ENCODE results near the gene MAP4K4.

MAP4K4 gene

DNA sequence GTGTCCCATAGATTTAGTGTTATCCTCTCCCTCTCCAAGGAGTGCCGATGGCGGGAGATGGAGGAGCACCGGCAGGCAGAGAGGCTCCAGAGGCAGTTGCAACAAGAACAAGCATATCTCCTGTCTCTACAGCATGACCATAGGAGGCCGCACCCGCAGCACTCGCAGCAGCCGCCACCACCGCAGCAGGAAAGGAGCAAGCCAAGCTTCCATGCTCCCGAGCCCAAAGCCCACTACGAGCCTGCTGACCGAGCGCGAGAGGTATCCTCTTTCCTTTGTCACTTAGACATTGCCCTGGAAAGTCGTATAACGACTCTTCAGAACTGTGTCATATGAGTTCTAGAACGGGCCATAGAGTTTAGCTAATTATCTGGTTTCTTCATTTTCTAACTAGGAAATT lies 162.1 kb downstream of the MAP4K4 start:
- H3K36me3 ChIP-seq (ENCODE audit: control insufficient read depth, insufficient read depth, low read length) = no peaks in the 10 kb centered on the region
- H2BK5ac ChIP-seq (ENCODE audit: low read length) = no peak overlapping the region
- H3K9ac ChIP-seq (ENCODE audit: low read length) = no peak overlapping the region
- H3K18ac ChIP-seq (ENCODE audit: low read length) = no peak overlapping the region
- no peak overlapping the region for H3K4me3 ChIP-seq (ENCODE audit: low read length)
- H2BK120ac ChIP-seq (ENCODE audit: low read depth, low read length) = no peak overlapping the region
- no peak overlapping the region for H3K27ac ChIP-seq (ENCODE audit: low read depth, low read length)
- H3K4ac ChIP-seq (ENCODE audit: low read depth, low read length) = no peak overlapping the region
- H3K79me2 ChIP-seq (ENCODE audit: control insufficient read depth, insufficient read depth, low read length) = no peaks in the 10 kb centered on the region
- H3K79me1 ChIP-seq (ENCODE audit: low read length) = no peaks in the 10 kb centered on the region
- no peak overlapping the region for H3K56ac ChIP-seq (ENCODE audit: low read length)
- WGBS (ENCODE audit: extremely low coverage, insufficient coverage, low lambda C conversion rate) = no CpG with 5 or more reads among the region's 16 CpGs
- H3K23ac ChIP-seq (ENCODE audit: low read length) = no peak overlapping the region
- no peak for DNase-seq
- H2BK15ac ChIP-seq (replicated peaks; ENCODE audit: low read depth) = no peak overlapping the region
- H3K4me2 ChIP-seq (ENCODE audit: low read length) = no peak overlapping the region
- H4K8ac ChIP-seq (ENCODE audit: low read depth, low read length) = no peak overlapping the region
- no peaks in the 10 kb centered on the region for H3K4me1 ChIP-seq (ENCODE audit: control insufficient read depth, low read depth, low read length)
- H4K5ac ChIP-seq (ENCODE audit: low read length) = no peak overlapping the region
- H2AK5ac ChIP-seq (ENCODE audit: low read length) = no peak overlapping the region
- no peaks in the 10 kb centered on the region for H3K27me3 ChIP-seq (ENCODE audit: insufficient read depth, low read length, poor library complexity)

DNA sequence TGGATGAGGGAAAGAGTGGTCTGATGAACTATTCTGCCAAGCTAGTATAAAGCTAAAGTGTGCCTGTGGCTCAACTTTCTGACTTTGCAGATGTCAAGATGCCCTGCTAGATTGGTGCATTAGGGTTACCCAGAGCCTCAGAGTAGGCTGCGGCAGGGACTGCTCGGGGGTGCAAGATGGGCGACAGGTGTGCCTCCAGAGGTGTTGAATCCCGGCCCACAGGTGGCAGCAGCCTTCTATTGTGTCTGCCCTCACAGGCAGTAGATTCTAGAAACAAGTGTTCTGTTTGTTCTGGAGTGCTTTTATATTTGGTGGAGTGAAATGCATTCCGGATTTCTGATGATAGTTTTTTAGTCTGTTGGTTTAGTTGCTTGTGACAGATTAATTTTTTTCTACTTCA lies 162.7 kb downstream of the MAP4K4 start:
- no peak overlapping the region for H3K18ac ChIP-seq (ENCODE audit: low read length)
- no peaks in the 10 kb centered on the region for H3K4me1 ChIP-seq (ENCODE audit: control insufficient read depth, low read depth, low read length)
- no peak overlapping the region for H2BK120ac ChIP-seq (ENCODE audit: low read depth, low read length)
- H3K4me2 ChIP-seq (ENCODE audit: low read length) = no peak overlapping the region
- H3K27ac ChIP-seq (ENCODE audit: low read depth, low read length) = no peak overlapping the region
- no peak overlapping the region for H2BK15ac ChIP-seq (replicated peaks; ENCODE audit: low read depth)
- no peak overlapping the region for H4K8ac ChIP-seq (ENCODE audit: low read depth, low read length)
- no peak overlapping the region for H3K4ac ChIP-seq (ENCODE audit: low read depth, low read length)
- H3K27me3 ChIP-seq (ENCODE audit: insufficient read depth, low read length, poor library complexity) = no peaks in the 10 kb centered on the region
- no peaks in the 10 kb centered on the region for H3K36me3 ChIP-seq (ENCODE audit: control insufficient read depth, insufficient read depth, low read length)
- H3K79me2 ChIP-seq (ENCODE audit: control insufficient read depth, insufficient read depth, low read length) = no peaks in the 10 kb centered on the region
- no peak overlapping the region for H2BK5ac ChIP-seq (ENCODE audit: low read length)
- no peak overlapping the region for H4K5ac ChIP-seq (ENCODE audit: low read length)
- no peak overlapping the region for H3K23ac ChIP-seq (ENCODE audit: low read length)
- no peak for DNase-seq
- no peaks in the 10 kb centered on the region for H3K79me1 ChIP-seq (ENCODE audit: low read length)
- no peak overlapping the region for H3K9ac ChIP-seq (ENCODE audit: low read length)
- no peak overlapping the region for H3K4me3 ChIP-seq (ENCODE audit: low read length)
- WGBS (ENCODE audit: extremely low coverage, insufficient coverage, low lambda C conversion rate) = no CpG with 5 or more reads among the region's 5 CpGs
- H2AK5ac ChIP-seq (ENCODE audit: low read length) = no peak overlapping the region
- no peak overlapping the region for H3K56ac ChIP-seq (ENCODE audit: low read length)

DNA sequence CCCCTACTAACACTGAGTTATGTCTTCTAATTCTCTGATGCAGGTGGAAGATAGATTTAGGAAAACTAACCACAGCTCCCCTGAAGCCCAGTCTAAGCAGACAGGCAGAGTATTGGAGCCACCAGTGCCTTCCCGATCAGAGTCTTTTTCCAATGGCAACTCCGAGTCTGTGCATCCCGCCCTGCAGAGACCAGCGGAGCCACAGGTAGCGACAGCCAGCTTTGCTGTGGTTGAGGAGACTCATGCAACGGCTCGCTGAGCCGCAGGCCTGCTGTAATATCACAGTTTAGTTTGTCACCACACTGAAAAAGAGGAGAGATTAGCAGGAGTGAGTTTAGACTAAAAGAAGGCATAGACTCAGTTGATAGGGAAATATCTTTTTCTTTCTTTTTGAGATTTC lies 163.3 kb downstream of the MAP4K4 start:
- H3K23ac ChIP-seq (ENCODE audit: low read length) = no peak overlapping the region
- no peaks in the 10 kb centered on the region for H3K27me3 ChIP-seq (ENCODE audit: insufficient read depth, low read length, poor library complexity)
- no peaks in the 10 kb centered on the region for H3K79me1 ChIP-seq (ENCODE audit: low read length)
- no peak overlapping the region for H3K4me2 ChIP-seq (ENCODE audit: low read length)
- no peak overlapping the region for H3K4me3 ChIP-seq (ENCODE audit: low read length)
- no peak overlapping the region for H3K27ac ChIP-seq (ENCODE audit: low read depth, low read length)
- WGBS (ENCODE audit: extremely low coverage, insufficient coverage, low lambda C conversion rate) = no CpG with 5 or more reads among the region's 8 CpGs
- H2AK5ac ChIP-seq (ENCODE audit: low read length) = no peak overlapping the region
- H3K4ac ChIP-seq (ENCODE audit: low read depth, low read length) = no peak overlapping the region
- no peak overlapping the region for H2BK120ac ChIP-seq (ENCODE audit: low read depth, low read length)
- H3K36me3 ChIP-seq (ENCODE audit: control insufficient read depth, insufficient read depth, low read length) = peaks cover 2% of the 10 kb centered on the region
- H3K79me2 ChIP-seq (ENCODE audit: control insufficient read depth, insufficient read depth, low read length) = no peaks in the 10 kb centered on the region
- no peak overlapping the region for H4K5ac ChIP-seq (ENCODE audit: low read length)
- H2BK15ac ChIP-seq (replicated peaks; ENCODE audit: low read depth) = no peak overlapping the region
- H3K18ac ChIP-seq (ENCODE audit: low read length) = no peak overlapping the region
- H3K56ac ChIP-seq (ENCODE audit: low read length) = no peak overlapping the region
- H3K9ac ChIP-seq (ENCODE audit: low read length) = no peak overlapping the region
- no peaks in the 10 kb centered on the region for H3K4me1 ChIP-seq (ENCODE audit: control insufficient read depth, low read depth, low read length)
- no peak overlapping the region for H2BK5ac ChIP-seq (ENCODE audit: low read length)
- no peak for DNase-seq
- no peak overlapping the region for H4K8ac ChIP-seq (ENCODE audit: low read depth, low read length)

DNA sequence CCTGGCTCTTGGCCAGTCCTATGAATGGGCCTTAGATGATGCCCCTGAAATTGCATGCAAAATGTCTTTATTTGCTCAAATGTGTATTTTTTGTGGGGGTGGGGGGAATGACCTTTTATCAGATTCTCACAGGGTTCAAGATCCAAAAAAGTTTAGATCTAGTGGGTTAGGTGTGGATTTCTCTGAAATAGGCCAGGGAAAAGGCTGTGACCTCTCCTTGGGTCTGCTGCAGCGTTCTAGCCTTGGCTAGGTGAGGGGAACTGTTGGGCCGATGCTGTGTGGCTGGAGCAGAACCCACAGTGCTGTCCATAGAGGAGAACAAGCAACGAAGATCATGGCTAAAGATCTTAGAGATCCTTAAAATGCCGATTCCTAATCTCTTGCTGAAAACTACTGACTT lies 163.9 kb downstream of the MAP4K4 start:
- DNase-seq = no peak
- H3K4ac ChIP-seq (ENCODE audit: low read depth, low read length) = no peak overlapping the region
- no peaks in the 10 kb centered on the region for H3K4me1 ChIP-seq (ENCODE audit: control insufficient read depth, low read depth, low read length)
- no peak overlapping the region for H2BK120ac ChIP-seq (ENCODE audit: low read depth, low read length)
- H3K79me1 ChIP-seq (ENCODE audit: low read length) = no peaks in the 10 kb centered on the region
- no peak overlapping the region for H3K4me2 ChIP-seq (ENCODE audit: low read length)
- no peak overlapping the region for H2BK5ac ChIP-seq (ENCODE audit: low read length)
- H4K8ac ChIP-seq (ENCODE audit: low read depth, low read length) = no peak overlapping the region
- no peak overlapping the region for H3K23ac ChIP-seq (ENCODE audit: low read length)
- H2AK5ac ChIP-seq (ENCODE audit: low read length) = no peak overlapping the region
- H2BK15ac ChIP-seq (replicated peaks; ENCODE audit: low read depth) = no peak overlapping the region
- no peak overlapping the region for H3K18ac ChIP-seq (ENCODE audit: low read length)
- H3K79me2 ChIP-seq (ENCODE audit: control insufficient read depth, insufficient read depth, low read length) = no peaks in the 10 kb centered on the region
- H3K27ac ChIP-seq (ENCODE audit: low read depth, low read length) = no peak overlapping the region
- H4K5ac ChIP-seq (ENCODE audit: low read length) = no peak overlapping the region
- WGBS (ENCODE audit: extremely low coverage, insufficient coverage, low lambda C conversion rate) = no CpG with 5 or more reads among the region's 4 CpGs
- no peak overlapping the region for H3K56ac ChIP-seq (ENCODE audit: low read length)
- no peaks in the 10 kb centered on the region for H3K27me3 ChIP-seq (ENCODE audit: insufficient read depth, low read length, poor library complexity)
- H3K9ac ChIP-seq (ENCODE audit: low read length) = no peak overlapping the region
- peaks cover 2% of the 10 kb centered on the region for H3K36me3 ChIP-seq (ENCODE audit: control insufficient read depth, insufficient read depth, low read length)
- H3K4me3 ChIP-seq (ENCODE audit: low read length) = no peak overlapping the region

DNA sequence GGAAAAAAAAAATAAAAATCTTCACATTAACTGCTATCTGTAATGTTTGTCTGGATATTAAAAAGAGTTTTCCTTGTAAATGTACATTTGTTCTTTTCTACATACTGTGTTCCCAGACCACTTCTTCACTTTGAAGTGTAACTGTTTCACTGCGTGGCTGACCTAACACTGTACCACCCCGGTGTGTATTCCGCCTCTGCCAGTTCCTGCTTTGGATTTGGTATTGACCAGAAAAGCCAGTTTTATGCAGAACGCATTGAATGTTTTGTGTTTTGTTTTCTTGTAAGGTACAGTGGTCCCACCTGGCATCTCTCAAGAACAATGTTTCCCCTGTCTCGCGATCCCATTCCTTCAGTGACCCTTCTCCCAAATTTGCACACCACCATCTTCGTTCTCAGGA lies 166.0 kb downstream of the MAP4K4 start:
- H3K27ac ChIP-seq (ENCODE audit: low read depth, low read length) = no peak overlapping the region
- DNase-seq = no peak
- no CpG with 5 or more reads among the region's 7 CpGs for WGBS (ENCODE audit: extremely low coverage, insufficient coverage, low lambda C conversion rate)

DNA sequence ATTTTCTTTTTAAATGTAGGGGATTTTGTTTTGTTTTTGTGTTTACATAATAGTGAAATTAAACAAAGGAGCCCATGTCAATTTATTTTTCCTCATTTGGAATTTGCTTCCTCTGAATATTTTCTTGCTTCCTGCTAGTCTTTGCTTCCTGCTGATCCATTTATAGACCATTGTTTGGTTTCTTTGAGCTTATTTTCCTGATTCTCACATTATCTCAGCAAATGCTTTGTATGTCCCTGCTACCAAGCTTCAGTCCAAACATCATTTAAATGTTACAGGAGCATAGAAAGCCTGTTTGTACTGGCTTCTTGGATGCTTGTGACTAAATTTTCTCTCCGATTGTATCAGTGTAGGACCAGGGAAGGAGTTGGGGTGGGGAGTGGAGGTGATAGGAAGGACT lies 166.9 kb downstream of the MAP4K4 start:
- H3K4me3 ChIP-seq (ENCODE audit: low read length) = no peak overlapping the region
- no peak overlapping the region for H4K5ac ChIP-seq (ENCODE audit: low read length)
- no peak overlapping the region for H3K18ac ChIP-seq (ENCODE audit: low read length)
- no peaks in the 10 kb centered on the region for H3K79me2 ChIP-seq (ENCODE audit: control insufficient read depth, insufficient read depth, low read length)
- H3K79me1 ChIP-seq (ENCODE audit: low read length) = no peaks in the 10 kb centered on the region
- no peak overlapping the region for H2BK15ac ChIP-seq (replicated peaks; ENCODE audit: low read depth)
- no peak overlapping the region for H4K8ac ChIP-seq (ENCODE audit: low read depth, low read length)
- no CpG with 5 or more reads among the region's 1 CpG for WGBS (ENCODE audit: extremely low coverage, insufficient coverage, low lambda C conversion rate)
- H3K56ac ChIP-seq (ENCODE audit: low read length) = no peak overlapping the region
- no peak overlapping the region for H3K9ac ChIP-seq (ENCODE audit: low read length)
- no peak overlapping the region for H2BK120ac ChIP-seq (ENCODE audit: low read depth, low read length)
- H3K4ac ChIP-seq (ENCODE audit: low read depth, low read length) = no peak overlapping the region
- no peak overlapping the region for H2BK5ac ChIP-seq (ENCODE audit: low read length)
- H3K4me1 ChIP-seq (ENCODE audit: control insufficient read depth, low read depth, low read length) = no peaks in the 10 kb centered on the region
- no peak overlapping the region for H3K27ac ChIP-seq (ENCODE audit: low read depth, low read length)
- H3K27me3 ChIP-seq (ENCODE audit: insufficient read depth, low read length, poor library complexity) = no peaks in the 10 kb centered on the region
- no peak for DNase-seq
- no peak overlapping the region for H3K4me2 ChIP-seq (ENCODE audit: low read length)
- H2AK5ac ChIP-seq (ENCODE audit: low read length) = no peak overlapping the region
- no peak overlapping the region for H3K23ac ChIP-seq (ENCODE audit: low read length)
- peaks cover 5% of the 10 kb centered on the region for H3K36me3 ChIP-seq (ENCODE audit: control insufficient read depth, insufficient read depth, low read length)

More for the DNA sequence above, 166.0 kb downstream of the MAP4K4 start:
- H2AK5ac ChIP-seq (ENCODE audit: low read length) = no peak overlapping the region
- H3K9ac ChIP-seq (ENCODE audit: low read length) = no peak overlapping the region
- no peak overlapping the region for H2BK5ac ChIP-seq (ENCODE audit: low read length)
- H4K8ac ChIP-seq (ENCODE audit: low read depth, low read length) = no peak overlapping the region
- H3K36me3 ChIP-seq (ENCODE audit: control insufficient read depth, insufficient read depth, low read length) = peaks cover 5% of the 10 kb centered on the region
- H3K4me1 ChIP-seq (ENCODE audit: control insufficient read depth, low read depth, low read length) = no peaks in the 10 kb centered on the region
- no peak overlapping the region for H3K4me2 ChIP-seq (ENCODE audit: low read length)
- no peak overlapping the region for H3K4ac ChIP-seq (ENCODE audit: low read depth, low read length)
- no peak overlapping the region for H4K5ac ChIP-seq (ENCODE audit: low read length)
- H3K23ac ChIP-seq (ENCODE audit: low read length) = no peak overlapping the region
- H2BK15ac ChIP-seq (replicated peaks; ENCODE audit: low read depth) = no peak overlapping the region
- H3K18ac ChIP-seq (ENCODE audit: low read length) = no peak overlapping the region
- H2BK120ac ChIP-seq (ENCODE audit: low read depth, low read length) = no peak overlapping the region
- H3K79me1 ChIP-seq (ENCODE audit: low read length) = no peaks in the 10 kb centered on the region
- H3K27me3 ChIP-seq (ENCODE audit: insufficient read depth, low read length, poor library complexity) = no peaks in the 10 kb centered on the region
- H3K4me3 ChIP-seq (ENCODE audit: low read length) = no peak overlapping the region
- no peak overlapping the region for H3K56ac ChIP-seq (ENCODE audit: low read length)
- no peaks in the 10 kb centered on the region for H3K79me2 ChIP-seq (ENCODE audit: control insufficient read depth, insufficient read depth, low read length)
